GM12892 (cell line): ENCODE measurements around the gene FLT4.

ENCODE experiments used
- POLR2A ChIP-seq: IDR thresholded peaks from 2 replicates; pipeline ENCODE4 v1.6.1; 2011; ENCODE audit warnings: low read depth, low read length, control low read depth
- POLR2AphosphoS5 ChIP-seq: IDR thresholded peaks from 2 replicates; pipeline ENCODE4 v1.6.1; 2011; ENCODE audit warnings: low read depth, low read length, control low read depth
- TAF1 ChIP-seq: IDR thresholded peaks from 2 replicates; pipeline ENCODE4 v1.6.1; 2011; ENCODE audit warnings: low read depth, mild to moderate bottlenecking, control low read depth, low read length, borderline replicate concordance

- no peak for TF ChIP-seq POLR2AphosphoS5
- no peak for TF ChIP-seq POLR2A
- no peak for TF ChIP-seq TAF1
Measured at GRCh38 chr5:180623411-180623834, 26.0 kb downstream of the FLT4 start.
